Keratinocyte (primary cell): Measurements from ENCODE around the gene MLXIPL.

ENCODE experiments used
- CTCF ChIP-seq, 3 experiments: IDR thresholded peaks in 1 of 3; conservative IDR thresholded peaks in 1 of 3; optimal IDR thresholded peaks in 1 of 3; 2 replicates in 2 of 3; 3 replicates in 1 of 3; pipeline versions ENCODE3 to v1.5.1; 2011; ENCODE audit warnings: low read length in 3 of 3, mild to moderate bottlenecking in 3 of 3, moderate library complexity in 2 of 3, control low read depth in 1 of 3, inconsistent platforms in 1 of 3; ENCODE audit not compliant: insufficient read depth in 2 of 3; ENCODE audit errors: extremely low read depth in 1 of 3
- EZH2 ChIP-seq: IDR thresholded peaks from one replicate; pipeline ENCODE4 v1.6.1; 2012; ENCODE audit warnings: inconsistent platforms, mild to moderate bottlenecking, low read length, moderate library complexity

DNA sequence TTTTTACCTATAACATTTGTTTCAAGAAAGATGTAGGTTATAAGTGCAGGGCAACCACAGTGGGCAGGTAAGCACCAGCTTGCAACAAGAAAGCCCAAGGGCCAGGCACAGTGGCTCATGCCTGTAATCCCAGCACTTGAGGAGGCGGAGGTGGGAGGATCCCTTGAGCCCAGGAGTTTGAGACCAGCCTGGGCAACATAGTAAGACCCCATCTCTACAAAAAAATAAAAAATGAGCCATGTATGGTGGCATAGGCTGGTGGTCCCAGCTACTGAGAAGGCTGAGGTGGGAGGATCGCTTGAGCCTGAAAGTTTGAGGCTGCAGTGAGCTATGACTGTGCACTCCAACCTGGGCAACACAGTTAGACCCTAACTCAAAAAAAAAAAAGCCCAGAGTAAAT, 79.6 kb downstream of the MLXIPL start:
- TF ChIP-seq EZH2: no peak
- TF ChIP-seq CTCF (optimal IDR thresholded peaks at IDR 0.05 in 1 of 3, IDR thresholded peaks at IDR 0.05 in 1 of 3, conservative IDR thresholded peaks at IDR 0.05 in 1 of 3; ENCODE audit: extremely low read depth in 1 of 3, insufficient read depth in 2 of 3, low read length in 3 of 3): no peak
